Choroid plexus epithelial cell (primary cell): ENCODE results near the gene CIAO2B.

ENCODE experiments used
- DNase-seq: peaks from one replicate; pipeline ENCODE4 v3.0.0-alpha.2; 2010; ENCODE audit warnings: low read depth
- H3K4me3 ChIP-seq: 2 replicates; pipeline ENCODE4 v1.5.1; 2011; ENCODE audit warnings: low read depth, mild to moderate bottlenecking, control low read depth, low read length, moderate library complexity
- TF ChIP-seq, protein P1 (sequence below): conservative IDR thresholded peaks from 2 replicates; pipeline ENCODE4 v1.5.1; 2011; ENCODE audit warnings: low read depth, mild to moderate bottlenecking, control low read depth, inconsistent platforms, low read length, moderate library complexity

Gene CIAO2B

DNA sequence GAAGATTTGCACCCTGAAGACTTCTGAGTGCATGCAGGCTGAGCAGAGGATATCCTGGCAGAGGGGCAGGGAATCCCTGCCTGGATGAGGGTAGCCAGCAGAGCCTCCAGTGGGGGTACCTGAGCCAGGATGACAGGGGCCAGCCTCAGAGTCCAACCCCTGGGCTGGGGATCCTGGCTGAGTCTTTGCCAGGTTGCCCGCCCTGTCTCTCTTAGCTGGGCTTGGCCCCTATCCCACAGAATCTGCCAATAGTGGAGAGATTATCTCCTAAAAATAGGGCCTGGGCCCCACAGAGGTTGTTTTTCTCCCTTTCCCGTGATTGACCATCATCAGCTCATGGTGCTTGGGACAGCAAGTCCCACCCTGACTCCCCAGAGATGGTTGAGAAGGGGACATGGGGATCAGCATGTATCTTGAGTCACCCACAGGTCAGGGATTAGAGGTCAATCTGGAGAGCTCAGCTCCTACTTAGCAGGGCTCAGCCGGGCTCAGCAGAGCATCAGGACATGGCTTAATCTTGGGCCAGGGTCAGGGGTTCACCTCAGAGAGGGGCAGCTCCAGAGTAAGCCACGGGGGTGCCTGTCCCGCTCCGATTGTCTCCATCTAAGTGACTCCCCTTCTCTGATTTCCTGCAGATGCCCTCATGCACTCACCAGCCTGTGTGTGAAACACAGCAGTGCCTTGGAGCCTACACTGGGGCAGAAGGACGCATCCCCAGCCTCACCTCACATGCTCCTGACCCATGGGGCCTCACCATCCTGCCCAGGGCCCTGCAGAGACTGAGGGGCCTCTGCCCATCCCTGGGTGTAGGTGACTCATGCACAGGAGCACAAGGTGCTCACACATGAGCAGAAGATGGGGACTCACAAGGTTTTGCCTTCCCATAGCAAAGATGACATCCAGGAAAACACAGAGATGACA lies 27.0 kb downstream of the CIAO2B start:
- H3K4me3 ChIP-seq = no peak overlapping the region
- TF ChIP-seq, protein P1, sequence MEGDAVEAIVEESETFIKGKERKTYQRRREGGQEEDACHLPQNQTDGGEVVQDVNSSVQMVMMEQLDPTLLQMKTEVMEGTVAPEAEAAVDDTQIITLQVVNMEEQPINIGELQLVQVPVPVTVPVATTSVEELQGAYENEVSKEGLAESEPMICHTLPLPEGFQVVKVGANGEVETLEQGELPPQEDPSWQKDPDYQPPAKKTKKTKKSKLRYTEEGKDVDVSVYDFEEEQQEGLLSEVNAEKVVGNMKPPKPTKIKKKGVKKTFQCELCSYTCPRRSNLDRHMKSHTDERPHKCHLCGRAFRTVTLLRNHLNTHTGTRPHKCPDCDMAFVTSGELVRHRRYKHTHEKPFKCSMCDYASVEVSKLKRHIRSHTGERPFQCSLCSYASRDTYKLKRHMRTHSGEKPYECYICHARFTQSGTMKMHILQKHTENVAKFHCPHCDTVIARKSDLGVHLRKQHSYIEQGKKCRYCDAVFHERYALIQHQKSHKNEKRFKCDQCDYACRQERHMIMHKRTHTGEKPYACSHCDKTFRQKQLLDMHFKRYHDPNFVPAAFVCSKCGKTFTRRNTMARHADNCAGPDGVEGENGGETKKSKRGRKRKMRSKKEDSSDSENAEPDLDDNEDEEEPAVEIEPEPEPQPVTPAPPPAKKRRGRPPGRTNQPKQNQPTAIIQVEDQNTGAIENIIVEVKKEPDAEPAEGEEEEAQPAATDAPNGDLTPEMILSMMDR = no peak
- DNase-seq = no peak

- DNase-seq = peak; percentile 36
- H3K4me3 ChIP-seq = no peak overlapping the region
- TF ChIP-seq, protein P1 = no peak
These were observed 28.3 kb downstream of the CIAO2B start for GRCh38 chr16:66905633-66906539.

GRCh38 chr16:66904846-66905632 lies 29.2 kb downstream of the CIAO2B start:
- no peak overlapping the region for H3K4me3 ChIP-seq
- no peak for DNase-seq
- TF ChIP-seq, protein P1 = no peak

- no peak overlapping the region for H3K4me3 ChIP-seq
These were observed 29.8 kb downstream of the CIAO2B start for GRCh38 chr16:66904428-66904845.

DNA sequence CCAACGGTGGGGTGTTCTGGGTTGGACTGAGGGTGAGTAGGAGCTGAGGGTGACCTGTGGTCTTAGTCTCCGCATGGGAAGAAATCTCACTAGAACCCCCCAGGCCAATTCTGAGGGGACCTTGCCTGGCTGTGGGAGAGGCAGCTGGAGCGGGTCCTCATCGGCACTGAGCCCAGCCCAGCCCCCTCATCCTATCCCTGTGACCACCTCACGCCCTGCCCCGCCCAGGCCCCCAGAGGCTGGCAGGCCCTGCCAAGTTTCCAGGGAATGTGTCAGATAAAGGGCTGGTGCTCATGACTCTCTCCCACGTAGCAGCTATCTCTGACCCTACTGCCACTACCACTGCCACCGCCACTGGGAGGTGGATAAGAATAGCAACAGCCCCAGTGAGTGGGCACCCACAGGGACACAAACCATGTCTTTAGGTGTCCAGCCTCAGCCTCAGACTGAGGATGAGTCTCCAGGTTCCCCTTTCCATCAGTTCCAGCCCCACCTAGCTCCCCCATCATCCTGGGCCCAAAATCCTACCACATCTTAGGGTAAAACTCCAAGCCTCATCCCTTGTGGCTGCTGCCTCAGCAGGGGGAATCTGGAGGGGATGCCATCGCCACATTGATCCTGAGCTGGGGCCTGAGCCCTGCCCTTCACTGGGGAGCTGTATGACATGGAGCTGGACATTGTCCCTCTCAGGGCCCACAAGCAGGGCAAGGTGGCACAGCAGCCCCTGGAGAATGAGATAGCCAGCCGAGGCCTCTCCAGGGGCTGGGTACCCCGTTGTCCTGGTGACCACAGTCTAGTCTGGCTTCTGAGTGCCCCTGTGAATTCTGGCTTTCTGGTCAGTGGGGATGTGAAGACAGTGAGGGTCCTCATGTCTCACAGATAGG lies 30.4 kb downstream of the CIAO2B start:
- TF ChIP-seq, protein P1 = no peak
- DNase-seq = no peak
- no peak overlapping the region for H3K4me3 ChIP-seq

More at GRCh38 chr16:66904428-66904845, 29.8 kb downstream of the CIAO2B start:
- no peak for DNase-seq
- TF ChIP-seq, protein P1 = no peak
